Measurements from ENCODE around the gene C9orf85. TPM values are rescaled to one million over a fixed set of nuclear protein-coding genes. Genes with fewer than 3 reads are reported as not detected.
"Not testable (repeated sequence)": the region's sequence is repeated elsewhere in the genome, so short reads cannot be mapped to it uniquely, and the experiment has no call there.

The C9orf85 gene
- total RNA-seq, 6 donors from 2014 or later = 6.5 to 13.0 (median 9.0) TPM

GRCh38 chr9:72005451-72005850, 94.0 kb downstream of the C9orf85 start:
- TF ChIP-seq EP300 (IDR thresholded peaks at IDR 0.05) (no peak), POLR2AphosphoS5 (IDR thresholded peaks at IDR 0.05) (no peak), POLR2A (IDR thresholded peaks at IDR 0.05) (no peak), CTCF (IDR thresholded peaks at IDR 0.05) (no peak)
- Histone ChIP-seq H3K36me3 (no peaks in the 10 kb centered on the region), H3K27ac (no peak overlapping the region), H3K4me1 (no peaks in the 10 kb centered on the region), H3K9me3 (no peaks in the 10 kb centered on the region), H3K27me3 (no peaks in the 10 kb centered on the region), H3K4me3 (no peak overlapping the region)
- no peak for DNase-seq
- ATAC-seq (ENCODE audit: low FRiP score in 2 of 2) = no peak

- ATAC-seq (ENCODE audit: low FRiP score in 2 of 2) = no peak
- TF ChIP-seq POLR2AphosphoS5 (IDR thresholded peaks at IDR 0.05) = no peak
- no peak for TF ChIP-seq CTCF (IDR thresholded peaks at IDR 0.05)
- TF ChIP-seq EP300 (IDR thresholded peaks at IDR 0.05) = no peak
- TF ChIP-seq POLR2A (IDR thresholded peaks at IDR 0.05) = no peak
- Histone ChIP-seq H3K9me3 (no peaks in the 10 kb centered on the region), H3K36me3 (no peaks in the 10 kb centered on the region), H3K4me3 (no peak overlapping the region), H3K4me1 (no peaks in the 10 kb centered on the region), H3K27ac (no peak overlapping the region), H3K27me3 (no peaks in the 10 kb centered on the region)
- WGBS, 2 donors = 78 to 79% methylated on average over 5 of the region's 5 CpGs
- no peak for DNase-seq
Measured at GRCh38 chr9:72006501-72006900, 95.1 kb downstream of the C9orf85 start.

- DNase-seq (peak in 1 of 2 donors; percentile 44), ATAC-seq (ENCODE audit: low FRiP score in 2 of 2) (peak in 1 of 2 donors; percentile 31)
- H3K9me3 ChIP-seq, H3K27me3 ChIP-seq, H3K4me3 ChIP-seq, H3K4me1 ChIP-seq, H3K36me3 ChIP-seq, H3K27ac ChIP-seq: not testable (repeated sequence)
- 88 to 91% methylated on average over 19 to 20 of the region's 20 CpGs for WGBS, 2 donors
Measured at GRCh38 chr9:72007726-72008125, 96.3 kb downstream of the C9orf85 start.

GRCh38 chr9:72012646-72013045, 101.2 kb downstream of the C9orf85 start:
- DNase-seq = no peak
- no peaks in the 10 kb centered on the region for H3K9me3 ChIP-seq
- H3K4me1 ChIP-seq = no peaks in the 10 kb centered on the region
- TF ChIP-seq CTCF (IDR thresholded peaks at IDR 0.05) = no peak
- no peak for TF ChIP-seq POLR2AphosphoS5 (IDR thresholded peaks at IDR 0.05)
- no peak for TF ChIP-seq POLR2A (IDR thresholded peaks at IDR 0.05)
- no peak for TF ChIP-seq EP300 (IDR thresholded peaks at IDR 0.05)
- WGBS, 2 donors = 78 to 90% methylated on average over 4 of the region's 4 CpGs
- H3K27me3 ChIP-seq = no peaks in the 10 kb centered on the region
- H3K4me3 ChIP-seq = no peak overlapping the region
- no peaks in the 10 kb centered on the region for H3K36me3 ChIP-seq
- ATAC-seq (ENCODE audit: low FRiP score in 2 of 2) = no peak
- H3K27ac ChIP-seq = no peak overlapping the region

GRCh38 chr9:72013292-72013760, 101.9 kb downstream of the C9orf85 start:
- no peak for ATAC-seq (ENCODE audit: low FRiP score in 2 of 2)
- no peak for DNase-seq
- no peak overlapping the region for H3K27ac ChIP-seq

More at GRCh38 chr9:72013292-72013760, 101.9 kb downstream of the C9orf85 start:
- TF ChIP-seq POLR2AphosphoS5 (IDR thresholded peaks at IDR 0.05) (no peak), CTCF (IDR thresholded peaks at IDR 0.05) (no peak), EP300 (IDR thresholded peaks at IDR 0.05) (no peak), POLR2A (IDR thresholded peaks at IDR 0.05) (no peak)
- WGBS, 2 donors = 0% methylated on average over 1 of the region's 1 CpG
- no peaks in the 10 kb centered on the region for H3K36me3 ChIP-seq
- no peaks in the 10 kb centered on the region for H3K9me3 ChIP-seq
- no peaks in the 10 kb centered on the region for H3K4me1 ChIP-seq
- H3K27me3 ChIP-seq = no peaks in the 10 kb centered on the region
- no peak overlapping the region for H3K4me3 ChIP-seq

All from upper lobe of left lung (tissue), 6 donors.